Stimulated activated naive CD4-positive, alpha-beta T cell (primary cell): ENCODE data around the gene GOLGA8G.
"Not testable (repeated sequence)": the region's sequence is repeated elsewhere in the genome, so short reads cannot be mapped to it uniquely, and the experiment has no call there.

ENCODE experiments used
- DNase-seq, 6 experiments: peaks; one replicate each; lab custom pipeline; 2025; lab: John Stamatoyannopoulos, UW

The GOLGA8G gene

GRCh38 chr15:28532954-28533353 lies at the start of gene GOLGA8G:
TSS of gene GOLGA8G (minus strand) at chr15:28532971. CDS start at chr15:28532909, 62 bp downstream.
- DNase-seq = not testable (repeated sequence)

GRCh38 chr15:28573351-28573750 lies 40.6 kb upstream of the GOLGA8G start:
- not testable (repeated sequence) for DNase-seq

- DNase-seq = not testable (repeated sequence)
Measured at GRCh38 chr15:28553268-28553667, 20.5 kb upstream of the GOLGA8G start, which contains the start of gene GOLGA6L25. TSS of gene GOLGA6L25 (plus strand) at chr15:28553568. CDS start at chr15:28553629, 61 bp downstream.

GRCh38 chr15:28515208-28515607 lies 17.6 kb downstream of the GOLGA8G start:
- not testable (repeated sequence) for DNase-seq

- DNase-seq = not testable (repeated sequence)
Measured at GRCh38 chr15:28514128-28514527, 18.6 kb downstream of the GOLGA8G start.

- not testable (repeated sequence) for DNase-seq
Measured at GRCh38 chr15:28508217-28508889, 24.4 kb downstream of the GOLGA8G start.

- not testable (repeated sequence) for DNase-seq
Measured at GRCh38 chr15:28481340-28481739, 51.4 kb downstream of the GOLGA8G start.
